Activated naive CD8-positive, alpha-beta T cell treated with anti-CD3 and anti-CD28 coated beads, Interleukin-2, amount 50 U/mL, for 24 hours (primary cell): ENCODE results near the gene CHRDL2.

Experiments
- ATAC-seq: fragments of 150-1000 bp; cut with Tn5 transposase; one replicate; pipeline ENCODE4 v1.10.0; 2021
- DNase-seq: peaks from one replicate; pipeline ENCODE4 v3.0.0; 2021
- H3K27ac Mint-ChIP-seq: one replicate; pipeline ENCODE4 v1.8.0; 2021; ENCODE audit warnings: mild to moderate bottlenecking, mixed read lengths
- H3K27me3 Mint-ChIP-seq: one replicate; pipeline ENCODE4 v1.8.0; 2021; ENCODE audit warnings: mixed read lengths
- H3K36me3 Mint-ChIP-seq: one replicate; pipeline ENCODE4 v1.8.0; 2021; ENCODE audit warnings: low read depth, mixed read lengths
- H3K4me1 Mint-ChIP-seq: one replicate; pipeline ENCODE4 v1.8.0; 2021; ENCODE audit warnings: mixed read lengths
- H3K4me3 Mint-ChIP-seq: one replicate; pipeline ENCODE4 v1.8.0; 2021; ENCODE audit warnings: mild to moderate bottlenecking, moderate library complexity, mixed read lengths
- H3K9me3 Mint-ChIP-seq: one replicate; pipeline ENCODE4 v1.8.0; 2021; ENCODE audit warnings: mixed read lengths

CHRDL2 gene

GRCh38 chr11:74735365-74735928 lies 4.2 kb upstream of the CHRDL2 start:
- Mint-ChIP-seq H3K36me3 (no peaks in the 10 kb centered on the region), H3K4me3 (no peak overlapping the region), H3K9me3 (no peaks in the 10 kb centered on the region), H3K27me3 (peaks cover 56% of the 10 kb centered on the region), H3K4me1 (peaks cover 10% of the 10 kb centered on the region), H3K27ac (no peak overlapping the region)
- ATAC-seq (no peak), DNase-seq (no peak)

DNA sequence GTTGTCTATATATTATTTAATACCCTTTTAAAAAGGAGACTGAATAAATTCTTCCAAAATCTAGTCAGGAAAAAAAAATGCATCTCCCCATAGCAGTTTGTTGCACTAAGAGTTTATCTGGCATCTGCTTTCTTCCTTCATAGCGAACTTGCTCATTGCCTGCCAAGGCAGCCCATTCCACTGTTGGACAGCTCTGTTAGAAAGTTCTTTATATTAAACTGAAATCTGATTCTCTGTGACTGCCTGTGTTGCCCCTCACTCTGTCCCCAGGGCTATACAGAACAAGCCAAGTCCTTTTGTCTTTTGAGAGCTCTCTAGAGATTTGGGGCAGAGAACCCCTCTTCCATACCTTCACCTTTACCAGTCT lies 3.3 kb upstream of the CHRDL2 start:
- Mint-ChIP-seq H3K27ac (no peak overlapping the region), H3K36me3 (no peaks in the 10 kb centered on the region), H3K4me3 (no peak overlapping the region), H3K9me3 (no peaks in the 10 kb centered on the region), H3K4me1 (peaks cover 6% of the 10 kb centered on the region), H3K27me3 (peaks cover 63% of the 10 kb centered on the region)
- ATAC-seq = no peak
- DNase-seq = no peak

GRCh38 chr11:74730571-74731260 lies 510 bp downstream of the CHRDL2 start:
- Mint-ChIP-seq H3K4me3 (no peak overlapping the region), H3K36me3 (no peaks in the 10 kb centered on the region), H3K27ac (no peak overlapping the region), H3K4me1 (peaks cover 6% of the 10 kb centered on the region), H3K27me3 (peaks cover 56% of the 10 kb centered on the region), H3K9me3 (no peaks in the 10 kb centered on the region)
- ATAC-seq = no peak
- DNase-seq = no peak

GRCh38 chr11:74729397-74729796 lies 1.8 kb downstream of the CHRDL2 start:
- Mint-ChIP-seq H3K27me3 (peaks cover 58% of the 10 kb centered on the region), H3K27ac (no peak overlapping the region), H3K36me3 (no peaks in the 10 kb centered on the region), H3K9me3 (no peaks in the 10 kb centered on the region), H3K4me1 (peaks cover 6% of the 10 kb centered on the region), H3K4me3 (no peak overlapping the region)
- ATAC-seq = no peak
- DNase-seq = no peak

GRCh38 chr11:74726547-74727182 lies 4.6 kb downstream of the CHRDL2 start:
- H3K9me3 Mint-ChIP-seq = no peaks in the 10 kb centered on the region
- peaks cover 37% of the 10 kb centered on the region for H3K27me3 Mint-ChIP-seq
- DNase-seq (peak; percentile 59), ATAC-seq (peak; percentile 81)
- no peaks in the 10 kb centered on the region for H3K36me3 Mint-ChIP-seq
- no peak overlapping the region for H3K27ac Mint-ChIP-seq
- no peak overlapping the region for H3K4me3 Mint-ChIP-seq
- H3K4me1 Mint-ChIP-seq = peaks cover 1% of the 10 kb centered on the region

DNA sequence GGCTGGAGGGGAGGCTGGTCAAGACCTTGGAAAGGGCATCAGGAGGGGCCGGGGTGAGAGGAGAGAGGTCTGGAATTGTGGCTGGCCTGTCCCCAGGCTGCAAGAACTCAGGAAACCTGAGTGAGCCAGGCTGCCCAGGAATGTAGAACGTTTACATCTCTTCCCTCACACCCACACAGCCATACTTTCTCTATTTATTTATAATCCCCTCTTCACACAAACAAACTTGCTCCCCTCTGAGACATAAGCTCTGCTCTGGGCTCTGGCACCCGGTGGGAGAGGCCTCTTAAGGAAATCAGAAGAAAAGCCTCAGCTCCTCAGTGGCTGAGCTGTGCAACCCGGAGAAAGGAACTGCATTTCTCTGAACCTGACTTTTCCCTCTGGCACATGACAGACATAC lies 5.5 kb downstream of the CHRDL2 start:
- DNase-seq (no peak), ATAC-seq (no peak)
- no peaks in the 10 kb centered on the region for H3K36me3 Mint-ChIP-seq
- no peaks in the 10 kb centered on the region for H3K9me3 Mint-ChIP-seq
- H3K27ac Mint-ChIP-seq = no peak overlapping the region
- H3K27me3 Mint-ChIP-seq = peaks cover 31% of the 10 kb centered on the region
- no peaks in the 10 kb centered on the region for H3K4me1 Mint-ChIP-seq
- no peak overlapping the region for H3K4me3 Mint-ChIP-seq

DNA sequence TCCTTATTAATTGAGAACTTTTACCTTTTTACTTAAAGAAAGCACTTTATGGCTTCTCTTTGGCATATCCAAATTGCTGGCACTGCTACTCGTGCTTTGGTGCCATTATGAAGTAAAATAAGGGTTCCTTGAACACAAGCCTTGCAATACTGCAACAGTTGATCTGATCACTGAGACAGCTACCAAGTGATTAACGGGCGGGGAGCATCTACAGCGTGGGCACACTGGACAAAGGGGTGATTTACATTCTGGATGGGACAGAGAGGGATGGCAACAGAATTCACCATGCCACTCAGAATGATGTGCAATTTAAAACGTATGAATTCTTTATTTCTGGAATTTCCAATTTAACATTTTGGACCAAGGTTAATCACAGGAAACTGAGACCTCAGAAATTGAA lies 7.7 kb downstream of the CHRDL2 start:
- H3K9me3 Mint-ChIP-seq = no peaks in the 10 kb centered on the region
- no peak overlapping the region for H3K4me3 Mint-ChIP-seq
- no peak overlapping the region for H3K27ac Mint-ChIP-seq
- H3K36me3 Mint-ChIP-seq = no peaks in the 10 kb centered on the region
- no peaks in the 10 kb centered on the region for H3K4me1 Mint-ChIP-seq
- H3K27me3 Mint-ChIP-seq = peaks cover 12% of the 10 kb centered on the region
- no peak for ATAC-seq
- no peak for DNase-seq

GRCh38 chr11:74721479-74721835 lies 9.8 kb downstream of the CHRDL2 start:
- Mint-ChIP-seq H3K9me3 (no peaks in the 10 kb centered on the region), H3K4me3 (no peak overlapping the region), H3K4me1 (no peaks in the 10 kb centered on the region), H3K27ac (no peak overlapping the region), H3K27me3 (peaks cover 11% of the 10 kb centered on the region), H3K36me3 (no peaks in the 10 kb centered on the region)
- DNase-seq (no peak), ATAC-seq (no peak)

- H3K9me3 Mint-ChIP-seq = no peaks in the 10 kb centered on the region
- H3K4me1 Mint-ChIP-seq = no peaks in the 10 kb centered on the region
- ATAC-seq (no peak), DNase-seq (no peak)
- H3K27me3 Mint-ChIP-seq = peaks cover 9% of the 10 kb centered on the region
- H3K36me3 Mint-ChIP-seq = no peaks in the 10 kb centered on the region
- no peak overlapping the region for H3K4me3 Mint-ChIP-seq
- H3K27ac Mint-ChIP-seq = no peak overlapping the region
These were observed 10.4 kb downstream of the CHRDL2 start for GRCh38 chr11:74720596-74721478.

- DNase-seq = no peak
- H3K27me3 Mint-ChIP-seq = no peaks in the 10 kb centered on the region
- H3K27ac Mint-ChIP-seq = no peak overlapping the region
- no peaks in the 10 kb centered on the region for H3K36me3 Mint-ChIP-seq
- ATAC-seq = no peak
- no peak overlapping the region for H3K4me3 Mint-ChIP-seq
- no peaks in the 10 kb centered on the region for H3K9me3 Mint-ChIP-seq
- H3K4me1 Mint-ChIP-seq = peaks cover 7% of the 10 kb centered on the region
These were observed 12.2 kb downstream of the CHRDL2 start for GRCh38 chr11:74719011-74719410.

GRCh38 chr11:74717221-74717969 lies 13.8 kb downstream of the CHRDL2 start:
- ATAC-seq = no peak
- Mint-ChIP-seq H3K27me3 (no peaks in the 10 kb centered on the region), H3K36me3 (no peaks in the 10 kb centered on the region), H3K4me3 (no peak overlapping the region), H3K4me1 (peaks cover 7% of the 10 kb centered on the region), H3K27ac (no peak overlapping the region), H3K9me3 (no peaks in the 10 kb centered on the region)
- no peak for DNase-seq

DNA sequence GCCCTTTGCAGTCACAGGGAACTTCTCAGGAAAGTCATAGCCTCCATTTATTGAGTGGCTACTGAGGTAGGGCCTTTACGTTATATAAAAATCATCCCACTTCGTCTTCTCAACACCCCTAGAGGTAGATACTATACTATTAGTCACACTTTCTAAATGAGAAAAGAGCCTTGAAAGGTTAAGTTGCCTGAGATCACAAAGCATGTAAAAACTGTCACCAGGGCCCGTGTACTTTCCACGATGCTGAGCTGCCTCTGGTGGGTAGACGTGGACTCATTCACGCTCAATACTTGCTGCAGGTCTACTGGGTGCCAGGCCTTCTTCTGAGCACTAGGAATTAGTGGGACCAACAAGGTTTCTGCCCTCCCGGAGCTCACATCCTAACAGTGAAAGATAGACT lies 16.3 kb downstream of the CHRDL2 start:
- Mint-ChIP-seq H3K27me3 (no peaks in the 10 kb centered on the region), H3K9me3 (no peaks in the 10 kb centered on the region), H3K27ac (no peak overlapping the region), H3K4me1 (peaks cover 7% of the 10 kb centered on the region), H3K4me3 (no peak overlapping the region), H3K36me3 (no peaks in the 10 kb centered on the region)
- DNase-seq (peak; percentile 14), ATAC-seq (peak; percentile 82)

- no peaks in the 10 kb centered on the region for H3K36me3 Mint-ChIP-seq
- ATAC-seq (no peak), DNase-seq (no peak)
- peaks cover 7% of the 10 kb centered on the region for H3K4me1 Mint-ChIP-seq
- H3K9me3 Mint-ChIP-seq = no peaks in the 10 kb centered on the region
- no peak overlapping the region for H3K4me3 Mint-ChIP-seq
- no peak overlapping the region for H3K27ac Mint-ChIP-seq
- no peaks in the 10 kb centered on the region for H3K27me3 Mint-ChIP-seq
These were observed 17.5 kb downstream of the CHRDL2 start for GRCh38 chr11:74713686-74714085.

DNA sequence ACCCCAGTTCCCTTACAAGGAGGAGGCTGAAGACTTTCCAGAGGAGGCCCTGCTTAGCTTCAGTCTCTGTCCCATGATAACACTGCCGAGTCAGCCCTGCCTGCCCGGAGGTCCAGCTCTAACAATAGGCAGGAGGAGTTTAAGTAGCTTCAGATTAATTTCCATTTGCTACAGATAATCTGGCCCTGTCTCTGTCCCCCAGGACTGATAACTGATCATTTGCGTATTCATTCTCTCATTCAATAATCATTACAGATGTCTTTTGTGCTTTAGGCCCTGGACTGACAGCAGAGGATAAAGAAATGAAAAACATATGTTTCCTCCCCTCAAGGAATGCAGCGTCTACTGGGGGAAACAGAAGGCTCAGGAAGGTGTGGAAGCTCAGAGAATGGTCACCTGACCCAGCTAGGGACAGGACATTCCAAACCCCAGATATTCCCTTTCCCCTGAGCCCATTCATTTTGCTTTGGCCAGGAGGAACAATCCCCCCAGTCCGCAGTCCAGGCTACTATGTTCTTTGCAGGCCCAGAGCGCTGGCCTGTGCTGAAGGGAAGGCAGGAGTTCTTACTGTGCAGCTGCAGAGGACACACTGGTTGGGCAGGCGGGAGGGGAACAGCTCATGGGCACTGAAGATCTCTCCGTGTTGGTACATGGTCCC lies 20.8 kb downstream of the CHRDL2 start:
- ATAC-seq = no peak
- H3K27me3 Mint-ChIP-seq = no peaks in the 10 kb centered on the region
- H3K4me3 Mint-ChIP-seq = no peak overlapping the region
- no peaks in the 10 kb centered on the region for H3K9me3 Mint-ChIP-seq
- no peak overlapping the region for H3K27ac Mint-ChIP-seq
- DNase-seq = no peak
- H3K4me1 Mint-ChIP-seq = peaks cover 7% of the 10 kb centered on the region
- H3K36me3 Mint-ChIP-seq = no peaks in the 10 kb centered on the region
